Measurements from ENCODE around the gene SQOR.

- TF ChIP-seq MAX (IDR thresholded peaks at IDR 0.05) (no peak), YY1 (IDR thresholded peaks at IDR 0.05; ENCODE audit: low read depth) (no peak), FOXM1 (IDR thresholded peaks at IDR 0.05; ENCODE audit: borderline replicate concordance, low read depth) (no peak), EP300 (IDR thresholded peaks at IDR 0.05; ENCODE audit: borderline replicate concordance) (no peak), REST (IDR thresholded peaks at IDR 0.05; ENCODE audit: low read depth) (no peak), ZBTB7A (IDR thresholded peaks at IDR 0.05; ENCODE audit: low read depth) (no peak), TAF1 (IDR thresholded peaks at IDR 0.05; ENCODE audit: low read depth) (no peak), CREB1 (IDR thresholded peaks at IDR 0.05; ENCODE audit: low read depth) (no peak), EGR1 (IDR thresholded peaks at IDR 0.05) (no peak), TCF12 (IDR thresholded peaks at IDR 0.05; ENCODE audit: low read depth) (no peak), RAD21 (IDR thresholded peaks at IDR 0.05; ENCODE audit: low read depth) (peak; percentile 39), CEBPB (IDR thresholded peaks at IDR 0.05) (no peak), TEAD4 (IDR thresholded peaks at IDR 0.05) (no peak)
Observed at GRCh38 chr15:45611305-45611704, 23.5 kb upstream of the SQOR start.

All from Ishikawa (cell line).